ENCODE data around the gene AHI1. TPM values are rescaled to one million over a fixed set of nuclear protein-coding genes. Genes with fewer than 3 reads are reported as not detected.

The AHI1 gene
- polyA plus RNA-seq, 1 of the 3 experiments (the other 2 are of a cell fraction): 7.3 TPM

DNA sequence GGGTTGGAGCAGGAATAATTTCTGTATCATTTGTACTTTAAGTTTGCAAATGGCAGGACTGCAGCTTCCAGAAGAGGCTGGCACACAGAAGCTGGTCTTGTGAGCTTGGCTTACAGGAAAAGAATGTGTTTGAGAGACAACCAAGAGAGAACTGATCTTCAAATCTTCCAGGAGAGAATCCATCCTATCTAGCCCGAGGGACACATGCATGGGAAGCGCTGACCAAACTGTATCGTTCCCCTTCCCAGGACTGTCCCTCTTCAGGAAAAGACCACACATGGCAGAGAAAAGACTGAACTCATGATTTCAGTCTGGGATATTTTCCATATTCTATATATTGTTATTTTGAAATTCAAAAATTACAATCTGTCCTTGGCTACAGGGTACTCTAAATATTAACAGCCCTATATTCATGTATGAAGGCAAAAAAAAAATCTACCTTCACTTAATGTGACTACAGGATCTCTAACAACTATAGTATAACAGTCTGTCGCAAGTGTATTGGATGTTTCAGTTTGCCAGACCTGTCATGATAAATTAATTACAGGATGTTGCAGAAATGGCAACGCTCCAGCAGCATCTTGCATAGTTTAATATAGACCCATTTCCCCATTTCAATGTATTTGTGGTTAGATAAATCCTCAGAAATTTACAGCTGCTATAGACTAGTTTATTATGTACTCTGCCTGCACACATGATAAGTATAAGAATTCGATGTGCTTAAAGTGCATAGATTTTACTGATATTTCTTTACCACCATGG lies 217.0 kb downstream of the AHI1 start:
- Histone ChIP-seq H3K4me2 (no peak overlapping the region; the same call in 1 of the 2 replicates), H3F3A (replicated peaks; ENCODE audit: insufficient read depth) (peaks cover 4% of the 10 kb centered on the region), H2AFZ (ENCODE audit: low read depth) (no peak overlapping the region), H3K4me1 (ENCODE audit: control insufficient read depth in 1 of 2, insufficient read depth in 2 of 2, low read depth in 1 of 2, low read length in 1 of 2) (peaks cover 4% of the 10 kb centered on the region in 2 experiments; a peak in 3 of 4 replicates), H3K9ac (no peak overlapping the region), H3K36me3 (replicated peaks in 1 of 2; ENCODE audit: control insufficient read depth in 1 of 2, insufficient read depth in 2 of 2, low read length in 1 of 2) (peaks cover 0 to 15% of the 10 kb centered on the region in 2 experiments), H3K4me3 (ENCODE audit: low read depth in 2 of 2, low read length in 1 of 2) (no peak overlapping the region), H3K79me2 (ENCODE audit: insufficient read depth) (no peaks in the 10 kb centered on the region), H3K9me3 (no peaks in the 10 kb centered on the region), H3K9me2 (no peaks in the 10 kb centered on the region), H3K27me3 (ENCODE audit: insufficient read depth) (no peaks in the 10 kb centered on the region), H3K27ac (ENCODE audit: low read depth in 2 of 2, low read length in 1 of 2) (peak overlapping the region in 1 of 2 experiments; percentile 66; a peak in 1 of 4 replicates), H4K20me1 (ENCODE audit: insufficient read depth) (no peaks in the 10 kb centered on the region)
- CTCF ChIA-PET: interaction anchor here (1.0 kb wide), 1 partner anchor 141 kb away, joined by 3 read pairs; no protein-coding TSS in a partner anchor
- POLR2A ChIA-PET: no interaction called here
- DNase-seq: peak; percentile 27
- 41% methylated on average over 6 of the region's 6 CpGs for WGBS (ENCODE audit: low lambda C conversion rate)
- TF ChIP-seq, protein P1, sequence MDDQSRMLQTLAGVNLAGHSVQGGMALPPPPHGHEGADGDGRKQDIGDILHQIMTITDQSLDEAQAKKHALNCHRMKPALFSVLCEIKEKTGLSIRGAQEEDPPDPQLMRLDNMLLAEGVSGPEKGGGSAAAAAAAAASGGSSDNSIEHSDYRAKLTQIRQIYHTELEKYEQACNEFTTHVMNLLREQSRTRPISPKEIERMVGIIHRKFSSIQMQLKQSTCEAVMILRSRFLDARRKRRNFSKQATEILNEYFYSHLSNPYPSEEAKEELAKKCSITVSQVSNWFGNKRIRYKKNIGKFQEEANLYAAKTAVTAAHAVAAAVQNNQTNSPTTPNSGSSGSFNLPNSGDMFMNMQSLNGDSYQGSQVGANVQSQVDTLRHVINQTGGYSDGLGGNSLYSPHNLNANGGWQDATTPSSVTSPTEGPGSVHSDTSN (IDR thresholded peaks at IDR 0.05): peak; percentile 89
- TF ChIP-seq CHD2 (IDR thresholded peaks at IDR 0.05; ENCODE audit: low read length, partially characterized antibody): peak; percentile 19
- 0 out of 2 replicates have a peak, but pooled peaks have one; percentile 17 for TF ChIP-seq JUND (IDR thresholded peaks at IDR 0.05)
- no peak for TF ChIP-seq YY1 (IDR thresholded peaks at IDR 0.05; ENCODE audit: low read depth)
- TF ChIP-seq TCF12 (IDR thresholded peaks at IDR 0.05): peak; percentile 66
- TF ChIP-seq REST (IDR thresholded peaks at IDR 0.05; ENCODE audit: low read depth, low read length): no peak
- peak; percentile 77 for TF ChIP-seq NFIC (IDR thresholded peaks at IDR 0.05; ENCODE audit: borderline replicate concordance)
- peak; percentile 33 to 41; a peak in 2 of 4 replicates for TF ChIP-seq EP300 (IDR thresholded peaks at IDR 0.05; ENCODE audit: borderline replicate concordance in 1 of 2, low read depth in 1 of 2, low read length in 1 of 2)

DNA sequence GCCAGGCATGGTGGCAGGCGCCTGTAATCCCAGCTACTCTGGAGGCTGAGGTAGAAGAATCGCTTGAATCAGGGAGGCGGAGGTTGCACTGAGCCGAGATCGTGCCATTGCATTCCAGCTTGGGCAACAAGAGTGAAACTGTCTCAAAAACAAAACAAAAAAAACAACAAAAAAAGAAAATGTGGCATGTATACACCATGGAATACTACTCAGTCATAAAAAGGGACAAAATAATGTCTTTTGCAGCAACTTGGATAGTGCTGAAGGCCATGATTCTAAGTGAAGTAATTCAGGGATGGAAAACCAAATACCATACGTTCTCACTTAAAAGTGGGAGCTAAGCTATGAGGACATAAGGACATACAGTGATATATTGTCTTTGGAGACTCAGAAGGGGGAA lies 220.1 kb downstream of the AHI1 start:
- WGBS (ENCODE audit: low lambda C conversion rate): 92% methylated on average over 6 of the region's 6 CpGs
- H3K79me2 ChIP-seq (ENCODE audit: insufficient read depth): no peaks in the 10 kb centered on the region
- CTCF ChIA-PET: no interaction called here
- TF ChIP-seq, protein P2, sequence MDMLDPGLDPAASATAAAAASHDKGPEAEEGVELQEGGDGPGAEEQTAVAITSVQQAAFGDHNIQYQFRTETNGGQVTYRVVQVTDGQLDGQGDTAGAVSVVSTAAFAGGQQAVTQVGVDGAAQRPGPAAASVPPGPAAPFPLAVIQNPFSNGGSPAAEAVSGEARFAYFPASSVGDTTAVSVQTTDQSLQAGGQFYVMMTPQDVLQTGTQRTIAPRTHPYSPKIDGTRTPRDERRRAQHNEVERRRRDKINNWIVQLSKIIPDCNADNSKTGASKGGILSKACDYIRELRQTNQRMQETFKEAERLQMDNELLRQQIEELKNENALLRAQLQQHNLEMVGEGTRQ (IDR thresholded peaks at IDR 0.05; ENCODE audit: borderline replicate concordance, low read depth, low read length): no peak
- TF ChIP-seq RXRA (IDR thresholded peaks at IDR 0.05; ENCODE audit: borderline replicate concordance, low read depth) (no peak), IRF3 (IDR thresholded peaks at IDR 0.05; ENCODE audit: low read depth, low read length) (no peak), GABPA (IDR thresholded peaks at IDR 0.05; ENCODE audit: low read depth) (no peak), MEF2A (IDR thresholded peaks at IDR 0.05; ENCODE audit: borderline replicate concordance, low read depth) (no peak), NRF1 (IDR thresholded peaks at IDR 0.05; ENCODE audit: low read depth, low read length) (no peak), GATA2 (CRISPR knock-in tag; IDR thresholded peaks at IDR 0.05) (no peak), POLR2AphosphoS5 (IDR thresholded peaks at IDR 0.05; ENCODE audit: low read depth, low read length) (no peak), NFIC (IDR thresholded peaks at IDR 0.05; ENCODE audit: borderline replicate concordance) (no peak), RAD21 (IDR thresholded peaks at IDR 0.05; ENCODE audit: low read length) (no peak)
- TF ChIP-seq, protein P3, sequence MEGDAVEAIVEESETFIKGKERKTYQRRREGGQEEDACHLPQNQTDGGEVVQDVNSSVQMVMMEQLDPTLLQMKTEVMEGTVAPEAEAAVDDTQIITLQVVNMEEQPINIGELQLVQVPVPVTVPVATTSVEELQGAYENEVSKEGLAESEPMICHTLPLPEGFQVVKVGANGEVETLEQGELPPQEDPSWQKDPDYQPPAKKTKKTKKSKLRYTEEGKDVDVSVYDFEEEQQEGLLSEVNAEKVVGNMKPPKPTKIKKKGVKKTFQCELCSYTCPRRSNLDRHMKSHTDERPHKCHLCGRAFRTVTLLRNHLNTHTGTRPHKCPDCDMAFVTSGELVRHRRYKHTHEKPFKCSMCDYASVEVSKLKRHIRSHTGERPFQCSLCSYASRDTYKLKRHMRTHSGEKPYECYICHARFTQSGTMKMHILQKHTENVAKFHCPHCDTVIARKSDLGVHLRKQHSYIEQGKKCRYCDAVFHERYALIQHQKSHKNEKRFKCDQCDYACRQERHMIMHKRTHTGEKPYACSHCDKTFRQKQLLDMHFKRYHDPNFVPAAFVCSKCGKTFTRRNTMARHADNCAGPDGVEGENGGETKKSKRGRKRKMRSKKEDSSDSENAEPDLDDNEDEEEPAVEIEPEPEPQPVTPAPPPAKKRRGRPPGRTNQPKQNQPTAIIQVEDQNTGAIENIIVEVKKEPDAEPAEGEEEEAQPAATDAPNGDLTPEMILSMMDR (IDR thresholded peaks at IDR 0.05): no peak

More for the DNA sequence above, 220.1 kb downstream of the AHI1 start:
- H4K20me1 ChIP-seq (ENCODE audit: insufficient read depth): no peaks in the 10 kb centered on the region
- peaks cover 4% of the 10 kb centered on the region in 2 experiments; a peak in 3 of 4 replicates for H3K4me1 ChIP-seq (ENCODE audit: control insufficient read depth in 1 of 2, insufficient read depth in 2 of 2, low read depth in 1 of 2, low read length in 1 of 2)
- no peak overlapping the region for H3K9ac ChIP-seq
- H3K9me2 ChIP-seq: no peaks in the 10 kb centered on the region
- no peak overlapping the region for H2AFZ ChIP-seq (ENCODE audit: low read depth)
- H3K4me3 ChIP-seq (ENCODE audit: low read depth in 2 of 2, low read length in 1 of 2): no peak overlapping the region
- H3K36me3 ChIP-seq (replicated peaks in 1 of 2; ENCODE audit: control insufficient read depth in 1 of 2, insufficient read depth in 2 of 2, low read length in 1 of 2): no peaks in the 10 kb centered on the region
- H3K27ac ChIP-seq (ENCODE audit: low read depth in 2 of 2, low read length in 1 of 2): no peak overlapping the region
- no peaks in the 10 kb centered on the region for H3F3A ChIP-seq (replicated peaks; ENCODE audit: insufficient read depth)
- POLR2A ChIA-PET: no interaction called here
- H3K9me3 ChIP-seq: no peaks in the 10 kb centered on the region
- no peak for DNase-seq
- no peak overlapping the region for H3K4me2 ChIP-seq
- no peaks in the 10 kb centered on the region for H3K27me3 ChIP-seq (ENCODE audit: insufficient read depth)
